IPS-18a (cell line): ENCODE data around the gene CAMK2N2.

Source experiments
- H3K27ac ChIP-seq: one replicate; pipeline ENCODE4 v1.5.1; 2013; ENCODE audit warnings: low read length
- H3K27me3 ChIP-seq: one replicate; pipeline ENCODE4 v1.6.1; 2013; ENCODE audit warnings: mild to moderate bottlenecking, low read length; ENCODE audit not compliant: control insufficient read depth, insufficient read depth
- H3K36me3 ChIP-seq: one replicate; pipeline ENCODE4 v1.6.1; 2013; ENCODE audit warnings: low read depth, low read length; ENCODE audit not compliant: control insufficient read depth
- H3K4me1 ChIP-seq: one replicate; pipeline ENCODE4 v1.6.1; 2013; ENCODE audit warnings: low read depth, low read length; ENCODE audit not compliant: control insufficient read depth
- H3K4me3 ChIP-seq: one replicate; pipeline ENCODE4 v1.5.1; 2013; ENCODE audit warnings: low read length
- H3K9ac ChIP-seq: one replicate; pipeline ENCODE4 v1.6.1; 2013; ENCODE audit warnings: mild to moderate bottlenecking, low read length, moderate library complexity
- H3K9me3 ChIP-seq: one replicate; pipeline ENCODE4 v1.6.1; 2013; ENCODE audit warnings: low read depth, low read length; ENCODE audit not compliant: control insufficient read depth

Gene CAMK2N2

GRCh38 chr3:184261270-184261853 is at the start of gene CAMK2N2:
CAMK2N2 (minus strand) TSS chr3:184261553; CDS start chr3:184261285, 268 bp downstream.
- Histone ChIP-seq H3K9ac (peak within 1 kb of the TSS; percentile 36), H3K27me3 (peaks cover 62% of the 10 kb centered on the region), H3K36me3 (no peaks in the 10 kb centered on the region), H3K4me1 (no peaks in the 10 kb centered on the region), H3K9me3 (no peaks in the 10 kb centered on the region), H3K27ac (no peak within 1 kb of the TSS), H3K4me3 (peak within 1 kb of the TSS; percentile 66)

- Histone ChIP-seq H3K4me3 (no peak overlapping the region), H3K27ac (no peak overlapping the region), H3K9me3 (no peaks in the 10 kb centered on the region), H3K36me3 (peaks cover 54% of the 10 kb centered on the region), H3K27me3 (no peaks in the 10 kb centered on the region), H3K9ac (no peak overlapping the region), H3K4me1 (no peaks in the 10 kb centered on the region)
These were observed 47.4 kb upstream of the CAMK2N2 start for GRCh38 chr3:184308744-184309143.

GRCh38 chr3:184307915-184308314 is 46.6 kb upstream of the CAMK2N2 start:
- no peak overlapping the region for H3K27ac ChIP-seq
- H3K4me3 ChIP-seq, result no peak overlapping the region
- H3K27me3 ChIP-seq, result no peaks in the 10 kb centered on the region
- no peak overlapping the region for H3K9ac ChIP-seq
- H3K36me3 ChIP-seq, result peaks cover 62% of the 10 kb centered on the region
- no peaks in the 10 kb centered on the region for H3K9me3 ChIP-seq
- H3K4me1 ChIP-seq, result no peaks in the 10 kb centered on the region

- Histone ChIP-seq H3K4me1 (no peaks in the 10 kb centered on the region), H3K27ac (no peak overlapping the region), H3K9me3 (no peaks in the 10 kb centered on the region), H3K4me3 (no peak overlapping the region), H3K36me3 (peaks cover 77% of the 10 kb centered on the region), H3K27me3 (no peaks in the 10 kb centered on the region), H3K9ac (no peak overlapping the region)
These were observed 45.1 kb upstream of the CAMK2N2 start for GRCh38 chr3:184306341-184306972.

- no peak overlapping the region for H3K4me3 ChIP-seq
- H3K27ac ChIP-seq, result no peak overlapping the region
- H3K36me3 ChIP-seq, result peaks cover 85% of the 10 kb centered on the region
- no peaks in the 10 kb centered on the region for H3K27me3 ChIP-seq
- no peak overlapping the region for H3K9ac ChIP-seq
- H3K4me1 ChIP-seq, result no peaks in the 10 kb centered on the region
- no peaks in the 10 kb centered on the region for H3K9me3 ChIP-seq
These were observed 44.2 kb upstream of the CAMK2N2 start for GRCh38 chr3:184305577-184305976.

- Histone ChIP-seq H3K27me3 (no peaks in the 10 kb centered on the region), H3K4me3 (peak overlapping the region; percentile 94), H3K27ac (no peak overlapping the region), H3K9me3 (no peaks in the 10 kb centered on the region), H3K9ac (no peak overlapping the region), H3K4me1 (peaks cover 7% of the 10 kb centered on the region), H3K36me3 (peaks cover 51% of the 10 kb centered on the region)
These were observed 39.0 kb upstream of the CAMK2N2 start for GRCh38 chr3:184300378-184300720.

- H3K4me1 ChIP-seq, result peaks cover 7% of the 10 kb centered on the region
- no peaks in the 10 kb centered on the region for H3K9me3 ChIP-seq
- peak overlapping the region; percentile 79 for H3K9ac ChIP-seq
- peaks cover 45% of the 10 kb centered on the region for H3K36me3 ChIP-seq
- H3K27me3 ChIP-seq, result no peaks in the 10 kb centered on the region
- peak overlapping the region; percentile 94 for H3K4me3 ChIP-seq
- peak overlapping the region; percentile 30 for H3K27ac ChIP-seq
These were observed 38.4 kb upstream of the CAMK2N2 start for GRCh38 chr3:184299488-184300377.

- H3K9ac ChIP-seq, result peak within 1 kb of the TSS; percentile 79
- peak within 1 kb of the TSS; percentile 94 for H3K4me3 ChIP-seq
- H3K4me1 ChIP-seq, result peaks cover 7% of the 10 kb centered on the region
- H3K9me3 ChIP-seq, result no peaks in the 10 kb centered on the region
- H3K36me3 ChIP-seq, result peaks cover 37% of the 10 kb centered on the region
- H3K27me3 ChIP-seq, result no peaks in the 10 kb centered on the region
- peak within 1 kb of the TSS; percentile 82 for H3K27ac ChIP-seq
These were observed 37.6 kb upstream of the CAMK2N2 start, which contains the start of gene PSMD2 for GRCh38 chr3:184298759-184299487. PSMD2 (plus strand) TSS chr3:184299241; CDS start chr3:184299267, 26 bp downstream.

GRCh38 chr3:184296616-184297015 is 35.3 kb upstream of the CAMK2N2 start:
- Histone ChIP-seq H3K36me3 (peaks cover 14% of the 10 kb centered on the region), H3K4me1 (peaks cover 7% of the 10 kb centered on the region), H3K9me3 (no peaks in the 10 kb centered on the region), H3K4me3 (no peak overlapping the region), H3K9ac (no peak overlapping the region), H3K27me3 (no peaks in the 10 kb centered on the region), H3K27ac (no peak overlapping the region)

- no peak overlapping the region for H3K9ac ChIP-seq
These were observed 34.4 kb upstream of the CAMK2N2 start for GRCh38 chr3:184295771-184296170.

More at GRCh38 chr3:184295771-184296170, 34.4 kb upstream of the CAMK2N2 start:
- no peaks in the 10 kb centered on the region for H3K9me3 ChIP-seq
- no peaks in the 10 kb centered on the region for H3K27me3 ChIP-seq
- H3K4me1 ChIP-seq, result peaks cover 7% of the 10 kb centered on the region
- peaks cover 6% of the 10 kb centered on the region for H3K36me3 ChIP-seq
- no peak overlapping the region for H3K4me3 ChIP-seq
- H3K27ac ChIP-seq, result no peak overlapping the region
